Measurements from ENCODE around the gene C3.
"Not testable (repeated sequence)": the region's sequence is repeated elsewhere in the genome, so short reads cannot be mapped to it uniquely, and the experiment has no call there.

Gene C3

GRCh38 chr19:6712231-6712630 is 8.2 kb downstream of the C3 start:
- no peak for DNase-seq

- no peak for DNase-seq
These were observed 8.8 kb downstream of the C3 start for GRCh38 chr19:6711605-6712004.

- no peak for DNase-seq
These were observed 9.4 kb downstream of the C3 start for GRCh38 chr19:6711078-6711361.

- no peak for DNase-seq
These were observed 10.0 kb downstream of the C3 start for GRCh38 chr19:6710273-6711077.

- no peak for DNase-seq
These were observed 10.9 kb downstream of the C3 start for GRCh38 chr19:6709549-6709948.

GRCh38 chr19:6708913-6709312 is 11.5 kb downstream of the C3 start:
- DNase-seq, result not testable (repeated sequence)

- DNase-seq, result no peak
These were observed 12.1 kb downstream of the C3 start for GRCh38 chr19:6708346-6708745.

GRCh38 chr19:6707658-6708018 is 12.8 kb downstream of the C3 start:
- no peak for DNase-seq

- DNase-seq, result no peak
These were observed 13.3 kb downstream of the C3 start for GRCh38 chr19:6707011-6707657.

- DNase-seq, result no peak
These were observed 13.9 kb downstream of the C3 start for GRCh38 chr19:6706633-6706958.

GRCh38 chr19:6705931-6706632 is 14.4 kb downstream of the C3 start:
- no peak for DNase-seq

GRCh38 chr19:6700586-6701316 is 19.7 kb downstream of the C3 start:
- no peak for DNase-seq

GRCh38 chr19:6699935-6700334 is 20.5 kb downstream of the C3 start:
- no peak for DNase-seq

- DNase-seq, result no peak
These were observed 23.2 kb downstream of the C3 start for GRCh38 chr19:6697291-6697690.

GRCh38 chr19:6696239-6696820 is 24.1 kb downstream of the C3 start:
- no peak for DNase-seq

GRCh38 chr19:6694147-6694815 is 26.2 kb downstream of the C3 start:
- no peak for DNase-seq

GRCh38 chr19:6693681-6694080 is 26.8 kb downstream of the C3 start:
- no peak for DNase-seq

- DNase-seq, result no peak
These were observed 27.4 kb downstream of the C3 start for GRCh38 chr19:6693056-6693471.

- DNase-seq, result no peak
These were observed 28.4 kb downstream of the C3 start for GRCh38 chr19:6692027-6692426.

GRCh38 chr19:6691342-6691741 is 29.1 kb downstream of the C3 start:
- DNase-seq, result no peak

- DNase-seq, result no peak
These were observed 30.1 kb downstream of the C3 start for GRCh38 chr19:6690160-6690885.

GRCh38 chr19:6687114-6687513 is 33.3 kb downstream of the C3 start:
- DNase-seq, result no peak
